ENCODE measurements around the gene KLHL4. TPM values are rescaled to one million over a fixed set of nuclear protein-coding genes. Genes with fewer than 3 reads are reported as not detected.

Gene KLHL4
- total and polyA plus RNA-seq, 9 of the 15 experiments (the other 6 are each of a cell fraction or from before 2014, with no cell fraction given) = 0.04 to 0.16 (median 0.06) TPM; not detected in 1

GRCh38 chrX:87572901-87573300 lies 55.3 kb downstream of the KLHL4 start (continued):
- TF ChIP-seq ZNF785 (CRISPR knock-in tag; IDR thresholded peaks at IDR 0.05) = no peak

- intact Hi-C loops (cut with micrococcal nuclease) (loop anchor here (1.0 to 5.0 kb wide), 2 partner anchors 85 to 242 kb away; no protein-coding TSS in a partner anchor), in situ Hi-C loops (cut with MboI) (no loop called here)
- TF ChIP-seq RAD21 (CRISPR knock-in tag; conservative IDR thresholded peaks at IDR 0.05 in 1 of 2, IDR thresholded peaks at IDR 0.05 in 1 of 2) (peak in 1 of 2 experiments; percentile 18; a peak in 2 of 4 replicates), ZNF140 (CRISPR knock-in tag; IDR thresholded peaks at IDR 0.05) (no peak), ATF2 (CRISPR knock-in tag; IDR thresholded peaks at IDR 0.05) (no peak), REST (IDR thresholded peaks at IDR 0.05; ENCODE audit: borderline replicate concordance) (peak; percentile 19; the same call in 1 of the 2 replicates), REST (CRISPR knock-in tag; IDR thresholded peaks at IDR 0.05; ENCODE audit: low read depth) (no peak), CTCF (IDR thresholded peaks at IDR 0.05 in 2 of 3, conservative IDR thresholded peaks at IDR 0.05 in 1 of 3; ENCODE audit: insufficient read depth in 2 of 3, low read depth in 1 of 3, low read length in 3 of 3) (peak in 2 of 3 experiments; percentile 5 to 34; a peak in 3 of 6 replicates)
- Histone ChIP-seq H3K4me3 (no peak overlapping the region), H3K36me3 (ENCODE audit: control insufficient read depth, insufficient read depth, low read length) (no peaks in the 10 kb centered on the region), H2AFZ (ENCODE audit: low read depth, low read length) (no peak overlapping the region), H3K9me3 (replicated peaks; ENCODE audit: control insufficient read depth, insufficient read depth, low read depth, low read length) (no peaks in the 10 kb centered on the region), H3K27me3 (ENCODE audit: control insufficient read depth in 2 of 2, insufficient read depth in 2 of 2, low read length in 2 of 2) (no peaks in the 10 kb centered on the region), H3K79me2 (ENCODE audit: control insufficient read depth, insufficient read depth, low read length) (peaks cover 36% of the 10 kb centered on the region), H4K20me1 (replicated peaks; ENCODE audit: control insufficient read depth, insufficient read depth, low read length) (no peaks in the 10 kb centered on the region), H3K4me2 (ENCODE audit: insufficient read depth, low read length) (no peak overlapping the region), H3K4me1 (replicated peaks in 1 of 2; ENCODE audit: control insufficient read depth in 2 of 2, insufficient read depth in 2 of 2, low read length in 2 of 2) (peaks cover 0 to 3% of the 10 kb centered on the region in 2 experiments; a peak in 2 of 5 replicates), H3K9ac (ENCODE audit: insufficient read depth in 1 of 2, low read depth in 2 of 2, low read length in 2 of 2) (no peak overlapping the region), H3K27ac (ENCODE audit: extremely low read depth, low read depth, low read length) (no peak overlapping the region), H3K9me1 (ENCODE audit: control insufficient read depth, insufficient read depth, low read length) (no peaks in the 10 kb centered on the region)
- DNase-seq (ENCODE audit: extremely low read depth in 1 of 4, low spot score in 3 of 4) (no peak), FAIRE-seq (no peak), ATAC-seq (peak; percentile 50; the same call in 2 of the 3 replicates)
- BruUV-seq (replicated peaks) = no TSS peak
- ChIA-PET POLR2A (no interaction called here), CTCF (ENCODE audit: low intra/inter-chr PET ratio) (no interaction called here)
- 33% methylated on average over 1 of the region's 1 CpG for WGBS (ENCODE audit: insufficient coverage, low coverage, missing lambda C conversion rate)
Measured at GRCh38 chrX:87578978-87579377, 61.4 kb downstream of the KLHL4 start.

Measured in K562 (cell line).